ENCODE results near the gene SGMS1.

Gene SGMS1

DNA sequence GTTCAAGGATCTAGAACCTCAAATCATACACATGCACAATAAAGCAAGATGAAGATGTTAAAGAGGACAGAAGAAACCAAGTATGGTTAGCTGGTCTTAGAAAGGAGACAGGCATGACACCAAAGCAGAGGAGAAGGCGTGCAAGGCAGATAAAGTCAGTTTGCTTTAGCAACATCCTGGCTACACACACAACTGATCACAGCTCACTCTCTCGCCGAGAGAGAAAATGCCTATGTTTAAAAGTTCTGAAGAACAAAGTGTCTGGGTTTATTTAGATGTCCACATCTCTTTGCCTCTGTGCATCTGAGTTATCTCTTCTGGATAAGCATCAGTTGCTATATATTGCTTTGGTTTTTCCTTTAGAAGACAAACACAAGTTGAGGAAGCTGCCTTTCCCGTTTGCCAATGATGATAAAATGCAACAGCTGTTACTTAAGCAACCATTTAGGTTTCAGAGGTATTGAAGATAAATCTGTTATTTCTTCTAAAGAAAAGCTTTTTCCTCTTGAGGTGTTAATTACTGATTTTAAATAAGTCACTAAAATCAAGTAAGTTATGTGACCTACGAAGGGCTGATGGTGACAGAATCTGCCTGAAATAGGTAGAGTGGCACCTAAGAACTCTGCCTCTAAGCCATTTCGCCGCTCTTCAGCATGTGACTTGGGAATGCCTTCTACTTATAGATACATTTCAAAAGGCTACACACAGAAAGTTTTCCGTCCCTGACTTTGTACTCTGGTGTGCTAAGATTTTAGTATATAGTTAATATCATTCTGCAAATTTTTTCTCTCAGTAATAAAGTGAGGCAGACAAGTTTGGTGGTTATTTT lies 226.2 kb downstream of the SGMS1 start:
- DNase-seq (ENCODE audit: low spot score), result no peak

DNA sequence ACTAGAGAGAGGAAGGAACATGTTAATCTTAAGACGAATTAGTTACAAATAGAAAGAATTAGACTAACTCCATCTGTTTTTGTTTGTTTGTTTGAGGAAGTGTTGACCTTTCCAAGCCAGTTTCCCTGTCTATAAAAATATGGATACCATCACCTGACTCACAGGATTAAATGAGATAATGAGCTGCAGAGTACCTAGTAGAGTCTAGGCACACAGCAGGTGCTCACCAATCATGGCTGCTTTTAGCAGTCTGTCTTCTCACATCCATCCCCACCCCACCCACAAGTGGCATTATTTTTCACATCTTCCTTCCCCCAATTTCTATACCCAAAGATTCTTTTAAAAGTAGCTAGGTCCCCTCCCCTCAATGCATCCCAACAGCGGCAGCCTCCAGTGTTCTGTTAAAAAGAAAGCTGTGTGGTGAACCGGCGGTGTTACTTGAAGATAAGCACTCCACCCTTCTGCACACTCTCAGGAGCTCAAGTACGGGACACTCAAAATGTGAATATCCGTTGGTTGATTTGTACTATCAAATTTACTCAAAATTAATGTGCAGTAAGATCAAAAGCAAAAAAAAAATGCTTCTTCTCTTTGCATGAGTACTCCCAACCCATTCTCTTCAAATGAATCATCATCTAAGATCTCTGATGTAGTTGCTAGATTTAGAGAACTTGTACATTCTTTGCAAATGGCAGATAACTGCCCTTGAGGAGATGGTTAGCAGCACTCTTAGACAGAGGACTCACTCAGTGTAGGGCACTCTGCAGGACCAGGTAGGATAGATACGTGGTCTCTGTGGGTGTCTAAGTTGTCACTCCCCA lies 227.1 kb downstream of the SGMS1 start:
- peak; percentile 73 for DNase-seq (ENCODE audit: low spot score)

DNA sequence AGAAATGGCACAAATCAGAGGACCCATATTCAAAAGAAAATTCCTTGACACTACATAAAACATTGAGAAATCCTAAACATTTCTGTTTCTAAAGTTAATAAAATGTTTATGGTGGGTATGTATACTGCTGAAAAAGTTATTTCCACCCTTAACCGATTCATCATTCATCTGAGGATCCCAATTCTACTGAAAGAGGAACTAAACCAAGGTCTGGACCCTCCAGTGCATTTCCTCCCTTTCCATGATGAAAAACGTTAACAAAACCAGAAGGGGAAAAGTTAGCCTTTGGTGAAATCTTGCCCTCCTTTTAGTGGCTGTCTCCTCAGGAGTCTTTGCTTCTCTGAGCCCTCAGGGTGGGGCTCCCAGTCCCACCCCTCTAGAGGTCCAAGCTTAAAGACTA lies 227.9 kb downstream of the SGMS1 start:
- DNase-seq (ENCODE audit: low spot score), result no peak

DNA sequence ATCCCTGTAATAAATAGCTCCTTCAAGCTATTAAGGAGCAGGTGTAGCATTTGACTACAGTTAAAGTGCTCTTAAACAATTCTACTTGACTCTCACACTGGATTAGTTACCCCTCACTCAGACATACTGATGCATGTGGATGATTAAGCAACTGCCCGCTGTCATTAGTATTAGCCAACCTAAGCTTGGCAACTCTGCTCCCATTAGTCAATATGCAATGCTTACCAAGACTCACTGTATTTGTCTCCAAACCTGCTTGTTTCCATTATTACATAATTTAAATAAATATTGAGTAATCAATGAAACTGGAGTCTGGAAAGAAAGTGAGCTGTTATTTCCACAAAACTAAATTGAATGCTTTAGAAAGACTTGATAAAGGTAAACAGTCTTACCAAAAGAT lies 228.5 kb downstream of the SGMS1 start:
- DNase-seq (ENCODE audit: low spot score), result peak; percentile 27

DNA sequence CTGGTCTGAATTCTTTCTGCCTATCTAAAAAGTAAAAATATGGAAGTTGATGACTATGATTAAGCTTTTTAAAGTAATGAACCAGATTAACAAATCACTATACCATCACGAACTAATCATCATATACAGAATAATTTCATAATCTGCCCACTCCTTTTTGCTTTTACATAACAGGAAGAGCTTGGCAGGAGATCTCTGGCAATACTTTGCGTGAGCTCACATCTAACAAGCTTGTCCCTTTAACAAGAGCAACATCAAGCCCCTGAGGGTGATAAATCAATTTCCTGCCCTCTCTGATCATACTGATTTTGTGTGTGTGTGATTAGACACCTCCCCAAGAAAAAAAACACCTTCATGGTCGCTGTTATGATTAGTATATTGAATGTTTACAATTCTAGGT lies 228.9 kb downstream of the SGMS1 start:
- DNase-seq (ENCODE audit: low spot score), result no peak

DNA sequence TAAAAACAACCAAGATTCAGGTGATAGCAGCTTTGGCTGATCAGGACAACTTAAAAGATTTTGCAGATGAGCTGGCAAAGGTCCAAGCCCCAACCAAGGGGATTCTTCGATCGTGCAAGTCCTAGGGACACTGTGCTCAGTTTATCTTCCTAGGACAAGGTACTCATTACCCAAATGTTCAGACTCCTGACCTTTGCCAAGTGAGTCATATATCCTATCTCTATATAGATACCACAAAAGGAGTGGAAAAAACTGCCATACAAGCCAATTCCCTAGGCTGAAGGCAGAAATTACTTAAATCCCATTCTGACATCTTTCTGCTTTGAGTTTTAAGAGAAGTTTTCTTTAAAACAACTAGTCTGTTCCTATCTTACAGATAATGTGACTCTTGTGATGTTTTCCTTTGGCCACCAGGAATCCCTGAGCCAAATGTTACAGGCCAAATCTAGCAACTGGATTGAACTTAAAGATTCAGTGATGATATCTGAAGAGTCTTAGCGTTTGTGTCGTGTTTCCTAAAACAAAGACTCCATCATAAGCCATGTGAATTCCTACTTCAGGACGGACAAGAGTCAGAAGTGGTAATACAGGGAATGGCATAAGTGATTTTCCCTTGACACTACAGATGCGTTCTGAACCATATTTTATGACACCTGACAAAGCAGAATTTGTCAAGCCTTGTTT lies 229.8 kb downstream of the SGMS1 start:
- no peak for DNase-seq (ENCODE audit: low spot score)

DNA sequence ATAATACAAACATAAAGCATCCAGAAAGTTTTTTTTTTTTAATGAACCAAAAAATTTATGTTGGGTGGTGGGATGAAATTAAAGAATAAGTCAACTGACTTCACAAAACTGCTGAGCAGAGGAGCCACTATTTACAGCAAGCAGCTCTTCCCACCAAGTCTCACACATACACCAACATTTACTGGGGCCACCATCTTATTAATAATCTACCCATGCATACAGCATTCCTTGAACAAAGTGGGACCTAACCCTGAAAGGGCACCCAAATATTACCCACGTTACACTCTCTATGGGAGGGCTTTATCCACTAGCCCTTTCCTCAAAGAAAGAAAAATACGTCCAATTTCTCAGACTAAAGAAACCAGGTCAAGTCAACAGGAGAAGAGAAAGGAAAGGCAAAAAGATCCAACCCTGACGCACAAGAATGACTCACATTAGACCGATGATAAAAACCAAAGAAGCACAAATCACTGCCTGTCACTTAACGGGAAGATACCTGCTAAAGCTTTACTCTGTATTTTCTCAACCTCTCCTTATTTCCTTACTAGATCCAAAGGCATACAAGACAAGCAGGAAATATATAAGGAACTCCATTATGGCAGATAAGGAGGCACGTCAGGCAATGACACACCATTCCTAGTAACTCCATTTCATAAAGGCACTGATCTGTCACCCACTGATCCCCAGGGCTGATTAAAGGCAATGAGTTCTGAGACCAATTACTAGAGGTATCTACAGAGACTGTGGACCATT lies 230.6 kb downstream of the SGMS1 start:
- no peak for DNase-seq (ENCODE audit: low spot score)

DNA sequence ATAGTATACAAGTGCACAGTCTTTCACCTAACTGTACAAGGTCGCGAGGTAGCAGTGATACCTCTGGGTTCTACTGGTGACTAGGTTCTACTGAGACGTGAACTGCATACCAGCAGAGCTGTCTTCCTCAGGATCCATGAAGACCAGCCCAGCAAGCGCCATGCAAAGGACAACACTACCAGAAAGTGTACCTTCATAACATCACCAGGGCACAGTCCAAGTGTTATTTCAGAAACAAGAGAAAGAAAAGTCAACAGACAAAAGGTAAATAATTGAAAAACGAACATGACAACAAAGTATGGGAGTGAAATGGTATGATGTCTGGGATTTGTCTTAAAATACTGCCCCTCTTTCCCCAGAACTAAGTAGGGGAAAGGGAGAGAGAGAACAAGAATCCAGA lies 231.3 kb downstream of the SGMS1 start:
- DNase-seq (ENCODE audit: low spot score), result no peak

- no peak for DNase-seq (ENCODE audit: low spot score)
Measured at GRCh38 chr10:50390302-50390701, 233.5 kb downstream of the SGMS1 start.

DNA sequence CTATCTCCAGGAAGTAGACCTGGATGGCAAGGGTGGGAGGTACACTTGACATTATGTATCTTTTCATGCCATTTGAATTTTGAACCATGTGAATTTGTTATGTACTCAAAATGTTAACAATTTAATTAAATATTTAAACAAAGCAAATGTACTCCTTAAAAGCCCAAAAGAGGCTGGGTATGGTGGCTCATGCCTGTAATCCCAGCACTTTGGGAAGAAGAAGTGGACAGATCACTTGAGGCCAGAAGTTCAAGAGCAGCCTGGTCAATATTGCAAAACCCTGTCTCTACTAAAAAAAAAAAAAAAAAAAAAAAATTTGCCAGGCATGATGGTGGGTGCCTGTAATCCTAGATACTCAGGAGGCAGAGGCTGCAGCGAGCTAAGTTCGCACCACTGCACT lies 235.6 kb downstream of the SGMS1 start:
- no peak for DNase-seq (ENCODE audit: low spot score)

- no peak for DNase-seq (ENCODE audit: low spot score)
Measured at GRCh38 chr10:50387732-50388073, 236.1 kb downstream of the SGMS1 start.

DNA sequence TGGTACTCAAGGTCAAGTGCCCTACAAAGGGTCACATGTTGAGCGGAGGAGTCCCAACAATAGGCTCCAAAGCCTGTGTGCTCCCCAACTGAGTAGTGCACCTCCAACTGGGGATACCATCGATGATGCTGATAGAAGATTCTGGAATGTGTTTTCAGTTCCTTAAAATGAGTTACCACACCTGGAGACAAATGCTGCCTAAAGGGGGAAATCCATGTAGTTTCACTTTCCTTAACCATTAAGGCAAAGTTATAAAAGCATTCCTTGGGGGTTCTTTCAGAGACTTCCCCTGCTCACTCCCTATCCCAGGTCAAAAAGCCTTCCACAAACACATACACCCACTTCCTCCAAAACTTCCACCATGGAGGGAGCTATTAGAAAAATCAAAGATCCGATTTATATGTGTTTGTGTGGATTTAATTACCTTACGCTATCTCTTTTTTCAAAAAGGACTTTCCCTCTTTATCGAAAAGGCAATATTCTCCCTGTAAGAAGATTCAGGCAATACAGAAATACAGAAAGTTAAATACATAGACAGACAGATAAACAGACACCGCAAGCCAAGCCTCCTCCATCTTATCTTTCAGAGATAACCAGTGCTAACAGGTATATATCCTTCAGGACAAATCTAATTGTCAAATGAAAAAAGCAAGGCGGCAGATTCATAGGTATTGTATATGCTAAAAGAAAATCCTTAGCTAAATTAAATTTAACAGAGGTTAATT lies 236.6 kb downstream of the SGMS1 start:
- DNase-seq (ENCODE audit: low spot score), result no peak

GRCh38 chr10:50385624-50386023 lies 238.1 kb downstream of the SGMS1 start:
- peak; percentile 7 for DNase-seq (ENCODE audit: low spot score)

GRCh38 chr10:50384898-50385297 lies 238.9 kb downstream of the SGMS1 start:
- DNase-seq (ENCODE audit: low spot score), result no peak

- DNase-seq (ENCODE audit: low spot score), result no peak
Measured at GRCh38 chr10:50384238-50384637, 239.5 kb downstream of the SGMS1 start.

DNA sequence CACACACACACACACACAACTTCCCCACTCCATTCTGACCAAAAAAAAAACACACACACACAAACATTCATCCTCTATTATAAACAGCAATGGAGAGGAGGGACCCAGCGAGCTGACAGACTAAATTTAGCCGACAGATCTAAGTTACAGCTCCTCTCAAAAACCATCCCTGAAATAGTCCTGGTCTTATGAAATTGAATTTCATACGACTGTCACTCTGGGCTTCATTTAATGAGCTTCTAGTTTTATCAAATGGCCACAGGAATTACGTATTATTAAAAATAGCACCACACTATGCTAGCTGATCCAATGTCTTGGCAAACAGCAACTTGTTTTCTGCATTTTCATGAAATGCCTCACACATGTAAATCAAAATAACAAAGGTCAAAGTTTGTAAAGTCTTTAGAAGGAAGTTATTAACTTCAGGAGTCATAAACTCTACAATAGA lies 241.2 kb downstream of the SGMS1 start:
- peak; percentile 17 for DNase-seq (ENCODE audit: low spot score)

DNA sequence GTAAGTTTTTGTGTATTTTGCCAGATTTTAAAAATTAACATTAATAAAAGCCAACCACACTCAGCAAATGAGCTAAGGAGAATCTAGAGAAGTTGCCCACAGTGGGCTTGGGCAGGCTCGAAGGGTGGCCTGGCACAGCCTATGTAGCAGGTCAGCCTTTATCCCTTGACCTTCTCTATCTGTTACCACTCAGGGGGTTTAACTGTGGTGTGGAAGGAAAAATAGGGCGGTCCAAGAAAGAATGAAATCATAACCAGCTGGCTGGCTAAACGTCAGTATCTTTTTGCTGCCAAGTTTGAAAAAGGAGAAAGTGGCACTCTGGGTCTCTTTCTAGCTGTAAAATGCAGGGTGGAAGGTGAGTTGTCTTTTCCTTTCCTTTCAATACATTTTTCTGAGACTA lies 242.1 kb downstream of the SGMS1 start:
- DNase-seq (ENCODE audit: low spot score), result peak; percentile 58

DNA sequence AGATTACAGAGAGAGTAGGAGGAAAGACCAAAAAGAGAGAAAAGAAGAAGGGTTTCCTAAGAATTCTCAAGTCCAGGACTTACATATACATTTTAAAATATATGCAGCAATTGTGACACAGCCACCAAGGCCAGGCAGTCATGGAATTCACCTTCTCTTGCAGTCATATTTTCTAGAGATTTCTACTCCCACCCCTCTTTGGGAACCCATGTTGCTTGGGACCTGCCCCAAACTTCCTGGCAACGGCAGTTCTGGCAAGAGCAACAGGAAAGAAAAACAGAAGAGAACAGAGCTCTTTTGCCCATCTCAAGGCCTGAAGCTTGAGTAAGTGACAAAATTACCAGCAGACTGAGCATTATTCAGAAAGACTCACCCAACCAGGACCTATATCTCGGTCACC lies 244.1 kb downstream of the SGMS1 start:
- no peak for DNase-seq (ENCODE audit: low spot score)

- DNase-seq (ENCODE audit: low spot score), result no peak
Measured at GRCh38 chr10:50375745-50376144, 248.0 kb downstream of the SGMS1 start.

GRCh38 chr10:50375051-50375452 lies 248.7 kb downstream of the SGMS1 start:
- no peak for DNase-seq (ENCODE audit: low spot score)

GRCh38 chr10:50373821-50374501 lies 249.8 kb downstream of the SGMS1 start:
- DNase-seq (ENCODE audit: low spot score), result peak; percentile 47

Measured in AG08395 (cell line).